HEK293 (cell line): ENCODE measurements around the gene SEMA7A.

ENCODE experiments used
- IKZF3 ChIP-seq: fragments of 450-650 bp; IDR thresholded peaks from 2 replicates; pipeline ENCODE4 v1.5.0; 2018; ENCODE audit warnings: missing biosample characterization, mild to moderate bottlenecking, missing genetic modification characterization, moderate library complexity
- KLF16 ChIP-seq: fragments of 450-650 bp; formaldehyde crosslinking; IDR thresholded peaks from 2 replicates; pipeline ENCODE4 v1.5.1; 2017; ENCODE audit warnings: missing biosample characterization, missing genetic modification characterization
- KLF7 ChIP-seq: fragments of 450-650 bp; formaldehyde crosslinking; IDR thresholded peaks from 2 replicates; pipeline ENCODE4 v1.5.1; 2016; ENCODE audit warnings: missing biosample characterization, missing genetic modification characterization, borderline replicate concordance
- KLF9 ChIP-seq: fragments of 450-650 bp; formaldehyde crosslinking; IDR thresholded peaks from 2 replicates; pipeline ENCODE4 v1.5.1; 2016; ENCODE audit warnings: missing biosample characterization, missing genetic modification characterization, low read depth
- PRDM1 ChIP-seq: fragments of 450-650 bp; formaldehyde crosslinking; IDR thresholded peaks from 2 replicates; pipeline ENCODE4; 2016; ENCODE audit warnings: missing biosample characterization, missing genetic modification characterization
- ZBTB17 ChIP-seq: fragments of 450-650 bp; formaldehyde crosslinking; IDR thresholded peaks from 2 replicates; pipeline ENCODE4 v1.5.1; 2016; ENCODE audit warnings: missing biosample characterization, missing genetic modification characterization
- ZBTB20 ChIP-seq: fragments of 450-650 bp; formaldehyde crosslinking; IDR thresholded peaks from 2 replicates; pipeline ENCODE4 v1.5.1; 2016; ENCODE audit warnings: missing biosample characterization, missing genetic modification characterization
- ZBTB7A ChIP-seq: fragments of 450-650 bp; formaldehyde crosslinking; IDR thresholded peaks from 2 replicates; pipeline ENCODE4 v1.5.1; 2016; ENCODE audit warnings: low read depth, missing biosample characterization, missing genetic modification characterization
- ZNF121 ChIP-seq: fragments of 450-650 bp; formaldehyde crosslinking; IDR thresholded peaks from 2 replicates; pipeline ENCODE4 v1.5.1; 2016; ENCODE audit warnings: missing biosample characterization, missing genetic modification characterization
- ZNF138 ChIP-seq: fragments of 450-650 bp; formaldehyde crosslinking; IDR thresholded peaks from 2 replicates; pipeline ENCODE4 v1.5.1; 2016; ENCODE audit warnings: missing biosample characterization, missing genetic modification characterization, borderline replicate concordance
- ZNF19 ChIP-seq: fragments of 450-650 bp; formaldehyde crosslinking; IDR thresholded peaks from 2 replicates; pipeline ENCODE4; 2016; ENCODE audit warnings: missing biosample characterization, missing genetic modification characterization, low read depth
- ZNF223 ChIP-seq: fragments of 450-650 bp; formaldehyde crosslinking; IDR thresholded peaks from 2 replicates; pipeline ENCODE4 v1.5.1; 2016; ENCODE audit warnings: missing biosample characterization, missing genetic modification characterization
- ZNF558 ChIP-seq: fragments of 450-650 bp; formaldehyde crosslinking; IDR thresholded peaks from 2 replicates; pipeline ENCODE4 v1.5.1; 2016; ENCODE audit warnings: missing biosample characterization, missing genetic modification characterization
- ZNF585B ChIP-seq: fragments of 450-650 bp; formaldehyde crosslinking; IDR thresholded peaks from 2 replicates; pipeline ENCODE4 v1.5.1; 2016; ENCODE audit warnings: missing biosample characterization, missing genetic modification characterization
- ZNF777 ChIP-seq: fragments of 450-650 bp; formaldehyde crosslinking; IDR thresholded peaks from 2 replicates; pipeline ENCODE4 v1.5.1; 2017; ENCODE audit warnings: missing biosample characterization, missing genetic modification characterization, borderline replicate concordance
- ZSCAN16 ChIP-seq: fragments of 450-650 bp; formaldehyde crosslinking; IDR thresholded peaks from 2 replicates; pipeline ENCODE4 v1.5.1; 2016; ENCODE audit warnings: missing biosample characterization, missing genetic modification characterization
- TF ChIP-seq, protein P1 (sequence below): fragments of 450-650 bp; formaldehyde crosslinking; IDR thresholded peaks from 2 replicates; pipeline ENCODE4 v1.5.1; 2016; ENCODE audit warnings: missing biosample characterization, missing genetic modification characterization, borderline replicate concordance
- TF ChIP-seq, protein P2 (sequence below): fragments of 450-650 bp; formaldehyde crosslinking; optimal IDR thresholded peaks from 2 replicates; pipeline ENCODE3; 2016; ENCODE audit warnings: missing biosample characterization, mild to moderate bottlenecking, missing genetic modification characterization
- TF ChIP-seq, protein P3 (sequence below): fragments of 450-650 bp; formaldehyde crosslinking; IDR thresholded peaks from 2 replicates; pipeline ENCODE4 v1.5.1; 2016; ENCODE audit warnings: missing biosample characterization, missing genetic modification characterization
- TF ChIP-seq, protein P4 (sequence below): fragments of 450-650 bp; formaldehyde crosslinking; IDR thresholded peaks from 2 replicates; pipeline ENCODE4 v1.5.1; 2016; ENCODE audit warnings: missing biosample characterization, missing genetic modification characterization
- TF ChIP-seq, protein P5 (sequence below): fragments of 450-650 bp; formaldehyde crosslinking; IDR thresholded peaks from 2 replicates; pipeline ENCODE4 v1.5.1; 2016; ENCODE audit warnings: missing biosample characterization, missing genetic modification characterization
- TF ChIP-seq, protein P6 (sequence below): fragments of 450-650 bp; formaldehyde crosslinking; IDR thresholded peaks from 2 replicates; pipeline ENCODE4 v1.5.1; 2016; ENCODE audit warnings: missing biosample characterization, missing genetic modification characterization

Gene SEMA7A

DNA sequence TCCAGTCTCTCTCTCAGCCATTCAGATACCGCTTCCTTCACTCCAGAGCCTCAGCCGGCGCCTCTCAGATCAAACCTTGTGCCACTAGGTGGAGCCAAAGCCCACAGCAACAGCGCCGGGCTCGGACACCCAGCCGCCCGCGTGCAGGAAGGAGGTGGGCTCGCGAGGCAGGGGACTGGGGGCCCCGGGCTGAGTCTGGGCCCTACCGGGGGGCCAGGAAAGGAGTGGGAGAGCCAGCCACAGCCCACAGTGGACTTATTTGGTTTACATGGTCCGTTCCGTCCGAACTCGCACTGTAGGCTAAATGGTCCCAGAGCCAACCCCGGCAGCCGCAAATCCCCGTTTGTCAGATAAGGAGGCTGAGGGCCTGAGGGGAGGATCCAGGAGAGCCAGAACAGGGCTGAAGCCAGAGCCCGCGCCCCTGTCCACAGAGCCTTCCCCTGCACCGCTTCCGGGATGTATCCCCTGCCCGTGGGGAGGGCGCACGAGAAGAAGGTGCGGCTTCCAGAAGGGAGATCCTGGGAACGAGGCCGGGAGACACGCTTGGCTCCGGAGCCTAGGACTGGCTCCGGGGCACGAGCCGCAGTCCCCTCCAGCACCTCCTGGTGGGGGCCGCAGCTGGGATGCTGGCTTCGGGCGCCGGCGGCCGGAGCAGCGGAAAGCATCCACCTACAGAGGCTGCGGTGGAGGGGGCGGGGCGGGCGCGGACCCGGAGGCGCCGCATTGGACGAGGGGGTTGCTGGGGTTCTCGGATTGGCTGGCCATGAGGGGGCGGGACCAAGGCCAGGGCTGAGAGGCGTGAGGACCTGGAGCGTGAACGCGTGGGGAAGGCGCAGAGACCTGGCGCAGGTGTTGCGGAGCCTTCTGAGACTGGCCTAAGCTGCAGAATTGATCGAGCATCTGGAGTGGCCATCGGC lies 59.8 kb downstream of the SEMA7A start (continued):
- TF ChIP-seq, protein P1, sequence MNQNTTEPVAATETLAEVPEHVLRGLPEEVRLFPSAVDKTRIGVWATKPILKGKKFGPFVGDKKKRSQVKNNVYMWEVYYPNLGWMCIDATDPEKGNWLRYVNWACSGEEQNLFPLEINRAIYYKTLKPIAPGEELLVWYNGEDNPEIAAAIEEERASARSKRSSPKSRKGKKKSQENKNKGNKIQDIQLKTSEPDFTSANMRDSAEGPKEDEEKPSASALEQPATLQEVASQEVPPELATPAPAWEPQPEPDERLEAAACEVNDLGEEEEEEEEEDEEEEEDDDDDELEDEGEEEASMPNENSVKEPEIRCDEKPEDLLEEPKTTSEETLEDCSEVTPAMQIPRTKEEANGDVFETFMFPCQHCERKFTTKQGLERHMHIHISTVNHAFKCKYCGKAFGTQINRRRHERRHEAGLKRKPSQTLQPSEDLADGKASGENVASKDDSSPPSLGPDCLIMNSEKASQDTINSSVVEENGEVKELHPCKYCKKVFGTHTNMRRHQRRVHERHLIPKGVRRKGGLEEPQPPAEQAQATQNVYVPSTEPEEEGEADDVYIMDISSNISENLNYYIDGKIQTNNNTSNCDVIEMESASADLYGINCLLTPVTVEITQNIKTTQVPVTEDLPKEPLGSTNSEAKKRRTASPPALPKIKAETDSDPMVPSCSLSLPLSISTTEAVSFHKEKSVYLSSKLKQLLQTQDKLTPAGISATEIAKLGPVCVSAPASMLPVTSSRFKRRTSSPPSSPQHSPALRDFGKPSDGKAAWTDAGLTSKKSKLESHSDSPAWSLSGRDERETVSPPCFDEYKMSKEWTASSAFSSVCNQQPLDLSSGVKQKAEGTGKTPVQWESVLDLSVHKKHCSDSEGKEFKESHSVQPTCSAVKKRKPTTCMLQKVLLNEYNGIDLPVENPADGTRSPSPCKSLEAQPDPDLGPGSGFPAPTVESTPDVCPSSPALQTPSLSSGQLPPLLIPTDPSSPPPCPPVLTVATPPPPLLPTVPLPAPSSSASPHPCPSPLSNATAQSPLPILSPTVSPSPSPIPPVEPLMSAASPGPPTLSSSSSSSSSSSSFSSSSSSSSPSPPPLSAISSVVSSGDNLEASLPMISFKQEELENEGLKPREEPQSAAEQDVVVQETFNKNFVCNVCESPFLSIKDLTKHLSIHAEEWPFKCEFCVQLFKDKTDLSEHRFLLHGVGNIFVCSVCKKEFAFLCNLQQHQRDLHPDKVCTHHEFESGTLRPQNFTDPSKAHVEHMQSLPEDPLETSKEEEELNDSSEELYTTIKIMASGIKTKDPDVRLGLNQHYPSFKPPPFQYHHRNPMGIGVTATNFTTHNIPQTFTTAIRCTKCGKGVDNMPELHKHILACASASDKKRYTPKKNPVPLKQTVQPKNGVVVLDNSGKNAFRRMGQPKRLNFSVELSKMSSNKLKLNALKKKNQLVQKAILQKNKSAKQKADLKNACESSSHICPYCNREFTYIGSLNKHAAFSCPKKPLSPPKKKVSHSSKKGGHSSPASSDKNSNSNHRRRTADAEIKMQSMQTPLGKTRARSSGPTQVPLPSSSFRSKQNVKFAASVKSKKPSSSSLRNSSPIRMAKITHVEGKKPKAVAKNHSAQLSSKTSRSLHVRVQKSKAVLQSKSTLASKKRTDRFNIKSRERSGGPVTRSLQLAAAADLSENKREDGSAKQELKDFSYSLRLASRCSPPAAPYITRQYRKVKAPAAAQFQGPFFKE = no peak
- TF ChIP-seq PRDM1 (no peak), ZNF19 (tag by site-specific recombination) (no peak), ZNF138 (no peak), KLF9 (tag by site-specific recombination) (peak; percentile 75), ZSCAN16 (0 out of 2 replicates have a peak, but pooled peaks have one; percentile 20), ZNF223 (tag by site-specific recombination) (no peak), ZBTB20 (peak; percentile 95), KLF16 (peak; percentile 44; the same call in 1 of the 2 replicates), KLF7 (tag by site-specific recombination) (no peak), ZNF558 (tag by site-specific recombination) (no peak), IKZF3 (tag by site-specific recombination) (peak; percentile 86), ZBTB17 (tag by site-specific recombination) (peak; percentile 95), ZBTB7A (0 out of 2 replicates have a peak, but pooled peaks have one; percentile 70), ZNF121 (no peak), ZNF777 (tag by site-specific recombination) (peak; percentile 51; the same call in 1 of the 2 replicates), ZNF585B (tag by site-specific recombination) (no peak)
- TF ChIP-seq, protein P2, sequence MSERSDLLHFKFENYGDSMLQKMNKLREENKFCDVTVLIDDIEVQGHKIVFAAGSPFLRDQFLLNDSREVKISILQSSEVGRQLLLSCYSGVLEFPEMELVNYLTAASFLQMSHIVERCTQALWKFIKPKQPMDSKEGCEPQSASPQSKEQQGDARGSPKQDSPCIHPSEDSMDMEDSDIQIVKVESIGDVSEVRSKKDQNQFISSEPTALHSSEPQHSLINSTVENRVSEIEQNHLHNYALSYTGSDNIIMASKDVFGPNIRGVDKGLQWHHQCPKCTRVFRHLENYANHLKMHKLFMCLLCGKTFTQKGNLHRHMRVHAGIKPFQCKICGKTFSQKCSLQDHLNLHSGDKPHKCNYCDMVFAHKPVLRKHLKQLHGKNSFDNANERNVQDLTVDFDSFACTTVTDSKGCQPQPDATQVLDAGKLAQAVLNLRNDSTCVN = peak; percentile 92
- TF ChIP-seq, protein P3, sequence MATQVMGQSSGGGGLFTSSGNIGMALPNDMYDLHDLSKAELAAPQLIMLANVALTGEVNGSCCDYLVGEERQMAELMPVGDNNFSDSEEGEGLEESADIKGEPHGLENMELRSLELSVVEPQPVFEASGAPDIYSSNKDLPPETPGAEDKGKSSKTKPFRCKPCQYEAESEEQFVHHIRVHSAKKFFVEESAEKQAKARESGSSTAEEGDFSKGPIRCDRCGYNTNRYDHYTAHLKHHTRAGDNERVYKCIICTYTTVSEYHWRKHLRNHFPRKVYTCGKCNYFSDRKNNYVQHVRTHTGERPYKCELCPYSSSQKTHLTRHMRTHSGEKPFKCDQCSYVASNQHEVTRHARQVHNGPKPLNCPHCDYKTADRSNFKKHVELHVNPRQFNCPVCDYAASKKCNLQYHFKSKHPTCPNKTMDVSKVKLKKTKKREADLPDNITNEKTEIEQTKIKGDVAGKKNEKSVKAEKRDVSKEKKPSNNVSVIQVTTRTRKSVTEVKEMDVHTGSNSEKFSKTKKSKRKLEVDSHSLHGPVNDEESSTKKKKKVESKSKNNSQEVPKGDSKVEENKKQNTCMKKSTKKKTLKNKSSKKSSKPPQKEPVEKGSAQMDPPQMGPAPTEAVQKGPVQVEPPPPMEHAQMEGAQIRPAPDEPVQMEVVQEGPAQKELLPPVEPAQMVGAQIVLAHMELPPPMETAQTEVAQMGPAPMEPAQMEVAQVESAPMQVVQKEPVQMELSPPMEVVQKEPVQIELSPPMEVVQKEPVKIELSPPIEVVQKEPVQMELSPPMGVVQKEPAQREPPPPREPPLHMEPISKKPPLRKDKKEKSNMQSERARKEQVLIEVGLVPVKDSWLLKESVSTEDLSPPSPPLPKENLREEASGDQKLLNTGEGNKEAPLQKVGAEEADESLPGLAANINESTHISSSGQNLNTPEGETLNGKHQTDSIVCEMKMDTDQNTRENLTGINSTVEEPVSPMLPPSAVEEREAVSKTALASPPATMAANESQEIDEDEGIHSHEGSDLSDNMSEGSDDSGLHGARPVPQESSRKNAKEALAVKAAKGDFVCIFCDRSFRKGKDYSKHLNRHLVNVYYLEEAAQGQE (tag by site-specific recombination) = peak; percentile 15; the same call in 1 of the 2 replicates
- TF ChIP-seq, protein P4, sequence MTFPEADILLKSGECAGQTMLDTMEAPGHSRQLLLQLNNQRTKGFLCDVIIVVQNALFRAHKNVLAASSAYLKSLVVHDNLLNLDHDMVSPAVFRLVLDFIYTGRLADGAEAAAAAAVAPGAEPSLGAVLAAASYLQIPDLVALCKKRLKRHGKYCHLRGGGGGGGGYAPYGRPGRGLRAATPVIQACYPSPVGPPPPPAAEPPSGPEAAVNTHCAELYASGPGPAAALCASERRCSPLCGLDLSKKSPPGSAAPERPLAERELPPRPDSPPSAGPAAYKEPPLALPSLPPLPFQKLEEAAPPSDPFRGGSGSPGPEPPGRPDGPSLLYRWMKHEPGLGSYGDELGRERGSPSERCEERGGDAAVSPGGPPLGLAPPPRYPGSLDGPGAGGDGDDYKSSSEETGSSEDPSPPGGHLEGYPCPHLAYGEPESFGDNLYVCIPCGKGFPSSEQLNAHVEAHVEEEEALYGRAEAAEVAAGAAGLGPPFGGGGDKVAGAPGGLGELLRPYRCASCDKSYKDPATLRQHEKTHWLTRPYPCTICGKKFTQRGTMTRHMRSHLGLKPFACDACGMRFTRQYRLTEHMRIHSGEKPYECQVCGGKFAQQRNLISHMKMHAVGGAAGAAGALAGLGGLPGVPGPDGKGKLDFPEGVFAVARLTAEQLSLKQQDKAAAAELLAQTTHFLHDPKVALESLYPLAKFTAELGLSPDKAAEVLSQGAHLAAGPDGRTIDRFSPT (tag by site-specific recombination) = no peak
- TF ChIP-seq, protein P5, sequence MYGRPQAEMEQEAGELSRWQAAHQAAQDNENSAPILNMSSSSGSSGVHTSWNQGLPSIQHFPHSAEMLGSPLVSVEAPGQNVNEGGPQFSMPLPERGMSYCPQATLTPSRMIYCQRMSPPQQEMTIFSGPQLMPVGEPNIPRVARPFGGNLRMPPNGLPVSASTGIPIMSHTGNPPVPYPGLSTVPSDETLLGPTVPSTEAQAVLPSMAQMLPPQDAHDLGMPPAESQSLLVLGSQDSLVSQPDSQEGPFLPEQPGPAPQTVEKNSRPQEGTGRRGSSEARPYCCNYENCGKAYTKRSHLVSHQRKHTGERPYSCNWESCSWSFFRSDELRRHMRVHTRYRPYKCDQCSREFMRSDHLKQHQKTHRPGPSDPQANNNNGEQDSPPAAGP (tag by site-specific recombination) = peak; percentile 57; the same call in 1 of the 2 replicates
- TF ChIP-seq, protein P6, sequence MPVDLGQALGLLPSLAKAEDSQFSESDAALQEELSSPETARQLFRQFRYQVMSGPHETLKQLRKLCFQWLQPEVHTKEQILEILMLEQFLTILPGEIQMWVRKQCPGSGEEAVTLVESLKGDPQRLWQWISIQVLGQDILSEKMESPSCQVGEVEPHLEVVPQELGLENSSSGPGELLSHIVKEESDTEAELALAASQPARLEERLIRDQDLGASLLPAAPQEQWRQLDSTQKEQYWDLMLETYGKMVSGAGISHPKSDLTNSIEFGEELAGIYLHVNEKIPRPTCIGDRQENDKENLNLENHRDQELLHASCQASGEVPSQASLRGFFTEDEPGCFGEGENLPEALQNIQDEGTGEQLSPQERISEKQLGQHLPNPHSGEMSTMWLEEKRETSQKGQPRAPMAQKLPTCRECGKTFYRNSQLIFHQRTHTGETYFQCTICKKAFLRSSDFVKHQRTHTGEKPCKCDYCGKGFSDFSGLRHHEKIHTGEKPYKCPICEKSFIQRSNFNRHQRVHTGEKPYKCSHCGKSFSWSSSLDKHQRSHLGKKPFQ = 0 out of 2 replicates have a peak, but pooled peaks have one; percentile 26
